Measurements from ENCODE around the gene TNS4. TPM values are rescaled to one million over a fixed set of nuclear protein-coding genes. Genes with fewer than 3 reads are reported as not detected.

Gene TNS4
- total and polyA plus RNA-seq, 9 of the 15 experiments (the other 6 are each of a cell fraction or from before 2014, with no cell fraction given), result 0.04 to 0.73 (median 0.24) TPM; not detected in 1

GRCh38 chr17:40536295-40537171 lies 35.1 kb upstream of the TNS4 start (continued):
- TF ChIP-seq, protein P1, sequence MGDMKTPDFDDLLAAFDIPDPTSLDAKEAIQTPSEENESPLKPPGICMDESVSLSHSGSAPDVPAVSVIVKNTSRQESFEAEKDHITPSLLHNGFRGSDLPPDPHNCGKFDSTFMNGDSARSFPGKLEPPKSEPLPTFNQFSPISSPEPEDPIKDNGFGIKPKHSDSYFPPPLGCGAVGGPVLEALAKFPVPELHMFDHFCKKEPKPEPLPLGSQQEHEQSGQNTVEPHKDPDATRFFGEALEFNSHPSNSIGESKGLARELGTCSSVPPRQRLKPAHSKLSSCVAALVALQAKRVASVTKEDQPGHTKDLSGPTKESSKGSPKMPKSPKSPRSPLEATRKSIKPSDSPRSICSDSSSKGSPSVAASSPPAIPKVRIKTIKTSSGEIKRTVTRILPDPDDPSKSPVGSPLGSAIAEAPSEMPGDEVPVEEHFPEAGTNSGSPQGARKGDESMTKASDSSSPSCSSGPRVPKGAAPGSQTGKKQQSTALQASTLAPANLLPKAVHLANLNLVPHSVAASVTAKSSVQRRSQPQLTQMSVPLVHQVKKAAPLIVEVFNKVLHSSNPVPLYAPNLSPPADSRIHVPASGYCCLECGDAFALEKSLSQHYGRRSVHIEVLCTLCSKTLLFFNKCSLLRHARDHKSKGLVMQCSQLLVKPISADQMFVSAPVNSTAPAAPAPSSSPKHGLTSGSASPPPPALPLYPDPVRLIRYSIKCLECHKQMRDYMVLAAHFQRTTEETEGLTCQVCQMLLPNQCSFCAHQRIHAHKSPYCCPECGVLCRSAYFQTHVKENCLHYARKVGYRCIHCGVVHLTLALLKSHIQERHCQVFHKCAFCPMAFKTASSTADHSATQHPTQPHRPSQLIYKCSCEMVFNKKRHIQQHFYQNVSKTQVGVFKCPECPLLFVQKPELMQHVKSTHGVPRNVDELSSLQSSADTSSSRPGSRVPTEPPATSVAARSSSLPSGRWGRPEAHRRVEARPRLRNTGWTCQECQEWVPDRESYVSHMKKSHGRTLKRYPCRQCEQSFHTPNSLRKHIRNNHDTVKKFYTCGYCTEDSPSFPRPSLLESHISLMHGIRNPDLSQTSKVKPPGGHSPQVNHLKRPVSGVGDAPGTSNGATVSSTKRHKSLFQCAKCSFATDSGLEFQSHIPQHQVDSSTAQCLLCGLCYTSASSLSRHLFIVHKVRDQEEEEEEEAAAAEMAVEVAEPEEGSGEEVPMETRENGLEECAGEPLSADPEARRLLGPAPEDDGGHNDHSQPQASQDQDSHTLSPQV (IDR thresholded peaks at IDR 0.05), result peak; percentile 73; the same call in 1 of the 2 replicates
- TF ChIP-seq ZNF589 (CRISPR knock-in tag; IDR thresholded peaks at IDR 0.05; ENCODE audit: low read depth), result peak; percentile 63; the same call in 1 of the 2 replicates
- no peak for TF ChIP-seq FOXK1 (CRISPR knock-in tag; IDR thresholded peaks at IDR 0.05; ENCODE audit: borderline replicate concordance)
- TF ChIP-seq CBFA2T3 (IDR thresholded peaks at IDR 0.05), result peak; percentile 98
- no peak for TF ChIP-seq DIDO1 (tag; IDR thresholded peaks at IDR 0.05; ENCODE audit: low read depth)
- TF ChIP-seq EP400 (IDR thresholded peaks at IDR 0.05), result peak; percentile 58; the same call in 1 of the 2 replicates
- TF ChIP-seq PCBP1 (IDR thresholded peaks at IDR 0.05; ENCODE audit: low read depth, low read length, poor library complexity, severe bottlenecking), result no peak
- TF ChIP-seq RBM17 (IDR thresholded peaks at IDR 0.05; ENCODE audit: borderline replicate concordance, low read depth, low read length), result no peak
- TF ChIP-seq ZNF668 (CRISPR knock-in tag; IDR thresholded peaks at IDR 0.05), result no peak
- TF ChIP-seq STAG1 (CRISPR knock-in tag; IDR thresholded peaks at IDR 0.05; ENCODE audit: borderline replicate concordance), result no peak
- no peak for TF ChIP-seq PREB (CRISPR knock-in tag; IDR thresholded peaks at IDR 0.05)
- TF ChIP-seq MAFF (IDR thresholded peaks at IDR 0.05; ENCODE audit: low read length), result no peak
- peak; percentile 98 for TF ChIP-seq ARID1B (IDR thresholded peaks at IDR 0.05)
- peak; percentile 61; the same call in 1 of the 2 replicates for TF ChIP-seq CREB1 (IDR thresholded peaks at IDR 0.05)
- TF ChIP-seq CREB1 (CRISPR knock-in tag; IDR thresholded peaks at IDR 0.05), result no peak
- no peak for TF ChIP-seq EZH2 (IDR thresholded peaks at IDR 0.05; ENCODE audit: borderline replicate concordance, low read depth, low read length)
- TF ChIP-seq MCM2 (IDR thresholded peaks at IDR 0.05; ENCODE audit: low read depth), result no peak
- peak; percentile 92 for TF ChIP-seq ZBTB2 (IDR thresholded peaks at IDR 0.05)
- TF ChIP-seq, protein P2, sequence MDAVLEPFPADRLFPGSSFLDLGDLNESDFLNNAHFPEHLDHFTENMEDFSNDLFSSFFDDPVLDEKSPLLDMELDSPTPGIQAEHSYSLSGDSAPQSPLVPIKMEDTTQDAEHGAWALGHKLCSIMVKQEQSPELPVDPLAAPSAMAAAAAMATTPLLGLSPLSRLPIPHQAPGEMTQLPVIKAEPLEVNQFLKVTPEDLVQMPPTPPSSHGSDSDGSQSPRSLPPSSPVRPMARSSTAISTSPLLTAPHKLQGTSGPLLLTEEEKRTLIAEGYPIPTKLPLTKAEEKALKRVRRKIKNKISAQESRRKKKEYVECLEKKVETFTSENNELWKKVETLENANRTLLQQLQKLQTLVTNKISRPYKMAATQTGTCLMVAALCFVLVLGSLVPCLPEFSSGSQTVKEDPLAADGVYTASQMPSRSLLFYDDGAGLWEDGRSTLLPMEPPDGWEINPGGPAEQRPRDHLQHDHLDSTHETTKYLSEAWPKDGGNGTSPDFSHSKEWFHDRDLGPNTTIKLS (IDR thresholded peaks at IDR 0.05; ENCODE audit: borderline replicate concordance, low read depth), result no peak
- no peak for TF ChIP-seq SP1 (CRISPR knock-in tag; IDR thresholded peaks at IDR 0.05)

Measured in K562 (cell line).